Kidney glomerular epithelial cell (primary cell): Measurements from ENCODE around the gene LGALS1.
"Not testable (repeated sequence)": the region's sequence is repeated elsewhere in the genome, so short reads cannot be mapped to it uniquely, and the experiment has no call there.

Experiments
- DNase-seq: peaks from one replicate; lab custom pipeline; 2025; lab: John Stamatoyannopoulos, UW

Gene LGALS1

GRCh38 chr22:37690407-37690806, 15.0 kb downstream of the LGALS1 start:
- no peak for DNase-seq

GRCh38 chr22:37690901-37691504, 15.6 kb downstream of the LGALS1 start:
- no peak for DNase-seq

- no peak for DNase-seq
These were observed 17.3 kb downstream of the LGALS1 start for GRCh38 chr22:37692627-37693285.

- DNase-seq: not testable (repeated sequence)
These were observed 18.7 kb downstream of the LGALS1 start for GRCh38 chr22:37694131-37694530.

GRCh38 chr22:37696260-37696656, 20.8 kb downstream of the LGALS1 start:
- not testable (repeated sequence) for DNase-seq

GRCh38 chr22:37696657-37697537, 21.5 kb downstream of the LGALS1 start, which contains the start of gene TRIOBP:
Gene TRIOBP, plus strand, starts transcription at chr22:37697048. Its CDS starts 4,318 bp downstream, at chr22:37701366.
- DNase-seq: peak; percentile 93

- no peak for DNase-seq
These were observed 22.1 kb downstream of the LGALS1 start for GRCh38 chr22:37697538-37697835.

GRCh38 chr22:37701141-37701786, 25.8 kb downstream of the LGALS1 start:
- DNase-seq: no peak

GRCh38 chr22:37703906-37704305, 28.5 kb downstream of the LGALS1 start:
- no peak for DNase-seq

- DNase-seq: no peak
These were observed 29.2 kb downstream of the LGALS1 start for GRCh38 chr22:37704645-37705044.

- no peak for DNase-seq
These were observed 29.8 kb downstream of the LGALS1 start for GRCh38 chr22:37705205-37705604.

GRCh38 chr22:37708580-37709444, 33.4 kb downstream of the LGALS1 start:
- no peak for DNase-seq

GRCh38 chr22:37709445-37709765, 34.0 kb downstream of the LGALS1 start:
- no peak for DNase-seq

- DNase-seq: no peak
These were observed 35.2 kb downstream of the LGALS1 start for GRCh38 chr22:37710675-37711074.

- DNase-seq: no peak
These were observed 36.1 kb downstream of the LGALS1 start for GRCh38 chr22:37711490-37711889.

GRCh38 chr22:37713761-37714160, 38.3 kb downstream of the LGALS1 start:
- no peak for DNase-seq

GRCh38 chr22:37714634-37715033, 39.2 kb downstream of the LGALS1 start:
- DNase-seq: no peak

- DNase-seq: no peak
These were observed 40.3 kb downstream of the LGALS1 start for GRCh38 chr22:37715760-37716159.

- DNase-seq: no peak
These were observed 41.3 kb downstream of the LGALS1 start for GRCh38 chr22:37716708-37717107.

GRCh38 chr22:37717235-37717634, 41.8 kb downstream of the LGALS1 start:
- not testable (repeated sequence) for DNase-seq

GRCh38 chr22:37717746-37718305, 42.4 kb downstream of the LGALS1 start:
- DNase-seq: not testable (repeated sequence)
